KG1 (cell line): ENCODE measurements around the gene MASP1.

ENCODE experiments used
- DNase-seq: peaks from one replicate; lab custom pipeline; 2025; lab: John Stamatoyannopoulos, UW

The MASP1 gene

GRCh38 chr3:187293516-187294430 lies 2.2 kb upstream of the MASP1 start:
- no peak for DNase-seq

GRCh38 chr3:187292631-187293515 lies 1.3 kb upstream of the MASP1 start:
- no peak for DNase-seq

GRCh38 chr3:187292181-187292580 lies 644 bp upstream of the MASP1 start:
- DNase-seq, result no peak

GRCh38 chr3:187291001-187291511 lies 481 bp downstream of the MASP1 start:
- no peak for DNase-seq

GRCh38 chr3:187290503-187290902 lies 1.0 kb downstream of the MASP1 start:
- no peak for DNase-seq

- no peak for DNase-seq
These were observed 2.5 kb downstream of the MASP1 start for GRCh38 chr3:187288855-187289605.

- DNase-seq, result no peak
These were observed 3.2 kb downstream of the MASP1 start for GRCh38 chr3:187288131-187288854.

- DNase-seq, result no peak
These were observed 4.3 kb downstream of the MASP1 start for GRCh38 chr3:187287256-187287655.

- no peak for DNase-seq
These were observed 5.0 kb downstream of the MASP1 start for GRCh38 chr3:187286467-187287059.

GRCh38 chr3:187281191-187281714 lies 10.3 kb downstream of the MASP1 start:
- DNase-seq, result no peak

- no peak for DNase-seq
These were observed 10.9 kb downstream of the MASP1 start for GRCh38 chr3:187280644-187281043.

- no peak for DNase-seq
These were observed 14.4 kb downstream of the MASP1 start for GRCh38 chr3:187277129-187277462.

- no peak for DNase-seq
These were observed 15.0 kb downstream of the MASP1 start for GRCh38 chr3:187276397-187277128.

- DNase-seq, result no peak
These were observed 16.6 kb downstream of the MASP1 start for GRCh38 chr3:187274977-187275338.

GRCh38 chr3:187274315-187274976 lies 17.1 kb downstream of the MASP1 start:
- DNase-seq, result no peak

GRCh38 chr3:187271582-187271981 lies 20.0 kb downstream of the MASP1 start:
- DNase-seq, result no peak

- no peak for DNase-seq
These were observed 22.1 kb downstream of the MASP1 start for GRCh38 chr3:187269486-187269885.

- DNase-seq, result no peak
These were observed 24.2 kb downstream of the MASP1 start for GRCh38 chr3:187267306-187267705.

GRCh38 chr3:187266691-187267090 lies 24.8 kb downstream of the MASP1 start:
- no peak for DNase-seq
